IgD-negative memory B cell (primary cell): ENCODE data around the gene ATP1B3. TPM values are rescaled to one million over a fixed set of nuclear protein-coding genes. Genes with fewer than 3 reads are reported as not detected.
"Not testable (repeated sequence)": the region's sequence is repeated elsewhere in the genome, so short reads cannot be mapped to it uniquely, and the experiment has no call there.

Experiments
- H3K27ac Mint-ChIP-seq, 3 donors: one replicate each; pipeline ENCODE4 v1.8.0; 2020 to 2022; ENCODE audit warnings: mild to moderate bottlenecking in 3 of 3, mixed read lengths in 3 of 3, moderate library complexity in 1 of 3
- H3K27me3 Mint-ChIP-seq: one replicate; pipeline ENCODE4 v1.8.0; 2021; ENCODE audit warnings: mixed read lengths
- H3K36me3 Mint-ChIP-seq: one replicate; pipeline ENCODE4 v1.8.0; 2020; ENCODE audit warnings: mild to moderate bottlenecking, mixed read lengths
- H3K4me1 Mint-ChIP-seq, 3 donors: one replicate each; pipeline ENCODE4 v1.8.0; 2020 to 2022; ENCODE audit warnings: mixed read lengths in 3 of 3, mild to moderate bottlenecking in 1 of 3
- H3K4me3 Mint-ChIP-seq, 4 donors: one replicate each; pipeline ENCODE4 v1.8.0; 2020 to 2022; ENCODE audit warnings: mild to moderate bottlenecking in 4 of 4, mixed read lengths in 4 of 4, moderate library complexity in 3 of 4
- H3K9me3 Mint-ChIP-seq, 3 donors: one replicate each; pipeline ENCODE4 v1.8.0; 2020 to 2021; ENCODE audit warnings: mixed read lengths in 3 of 3, mild to moderate bottlenecking in 1 of 3
- polyA plus RNA-seq: library from polyadenylated mRNA; unstranded; fragments of 300-500 nt; fragmentation: Illumina TruSeq; gene quantifications from one replicate; pipeline ENCODE4 v1.2.3, GENCODE V29; 2021

Gene ATP1B3
- polyA plus RNA-seq, 1 donor from 2014 or later: 73.4 TPM

- Mint-ChIP-seq H3K4me3 (no peak overlapping the region), H3K4me1 (peaks cover 0 to 4% (median 3%) of the 10 kb centered on the region in 3 donors), H3K27me3 (no peaks in the 10 kb centered on the region), H3K9me3 (peaks cover 0 to 4% (median 0%) of the 10 kb centered on the region in 3 donors), H3K36me3 (peaks cover 19% of the 10 kb centered on the region), H3K27ac (peak overlapping the region in 1 of 3 donors; percentile 36)
Observed at GRCh38 chr3:141909408-141909807, 33.0 kb downstream of the ATP1B3 start.

GRCh38 chr3:141909986-141910385 is 33.5 kb downstream of the ATP1B3 start:
- Mint-ChIP-seq H3K36me3 (peaks cover 19% of the 10 kb centered on the region), H3K27ac (peak overlapping the region in 1 of 3 donors; percentile 36)
- not testable (repeated sequence) for H3K4me1 Mint-ChIP-seq, H3K4me3 Mint-ChIP-seq, H3K27me3 Mint-ChIP-seq, H3K9me3 Mint-ChIP-seq

DNA sequence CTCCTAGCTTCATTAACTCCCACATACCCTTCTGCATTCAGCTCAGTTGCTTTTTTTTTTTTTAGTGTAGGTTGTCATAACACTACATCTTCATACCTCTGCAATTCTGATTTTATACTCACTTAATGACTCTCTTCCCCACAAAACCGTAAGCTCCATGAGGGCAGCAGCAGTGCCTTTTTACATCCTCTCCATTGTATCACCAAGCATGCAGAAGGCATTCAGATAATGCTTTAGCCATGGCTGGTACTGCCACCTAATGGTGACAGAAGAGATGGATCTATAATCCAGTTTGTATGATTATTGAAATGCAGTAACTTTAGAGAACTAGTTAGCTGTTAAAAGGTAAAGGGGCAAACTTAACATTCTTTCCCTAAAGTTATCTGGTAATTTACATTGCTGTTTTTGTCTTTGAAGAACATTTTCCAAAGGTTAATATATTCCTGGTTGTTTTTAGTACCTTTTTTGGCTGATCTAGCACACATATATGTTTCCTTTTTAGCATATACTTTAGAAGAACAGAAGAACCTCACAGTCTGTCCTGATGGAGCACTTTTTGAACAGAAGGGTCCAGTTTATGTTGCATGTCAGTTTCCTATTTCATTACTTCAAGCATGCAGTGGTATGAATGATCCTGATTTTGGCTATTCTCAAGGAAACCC is 36.8 kb downstream of the ATP1B3 start:
- peak overlapping the region in 1 of 3 donors; percentile 25 for H3K27ac Mint-ChIP-seq
- H3K9me3 Mint-ChIP-seq: peaks cover 0 to 4% (median 0%) of the 10 kb centered on the region in 3 donors
- no peak overlapping the region for H3K4me3 Mint-ChIP-seq
- H3K4me1 Mint-ChIP-seq: peaks cover 0 to 4% (median 3%) of the 10 kb centered on the region in 3 donors
- H3K27me3 Mint-ChIP-seq: no peaks in the 10 kb centered on the region
- H3K36me3 Mint-ChIP-seq: peaks cover 19% of the 10 kb centered on the region

GRCh38 chr3:141914311-141914710 is 37.9 kb downstream of the ATP1B3 start:
- peaks cover 11% of the 10 kb centered on the region for H3K36me3 Mint-ChIP-seq
- peak overlapping the region in 1 of 3 donors; percentile 62 for H3K27ac Mint-ChIP-seq
- H3K4me1 Mint-ChIP-seq: peaks cover 0 to 4% (median 2%) of the 10 kb centered on the region in 3 donors
- H3K4me3 Mint-ChIP-seq: no peak overlapping the region
- H3K9me3 Mint-ChIP-seq: peaks cover 0 to 4% (median 0%) of the 10 kb centered on the region in 3 donors
- no peaks in the 10 kb centered on the region for H3K27me3 Mint-ChIP-seq

- Mint-ChIP-seq H3K36me3 (peaks cover 5% of the 10 kb centered on the region), H3K27me3 (no peaks in the 10 kb centered on the region), H3K4me3 (no peak overlapping the region), H3K9me3 (peaks cover 0 to 4% (median 0%) of the 10 kb centered on the region in 3 donors), H3K27ac (no peak overlapping the region), H3K4me1 (peaks cover 0 to 4% (median 0%) of the 10 kb centered on the region in 3 donors)
Observed at GRCh38 chr3:141915016-141915415, 38.6 kb downstream of the ATP1B3 start.

DNA sequence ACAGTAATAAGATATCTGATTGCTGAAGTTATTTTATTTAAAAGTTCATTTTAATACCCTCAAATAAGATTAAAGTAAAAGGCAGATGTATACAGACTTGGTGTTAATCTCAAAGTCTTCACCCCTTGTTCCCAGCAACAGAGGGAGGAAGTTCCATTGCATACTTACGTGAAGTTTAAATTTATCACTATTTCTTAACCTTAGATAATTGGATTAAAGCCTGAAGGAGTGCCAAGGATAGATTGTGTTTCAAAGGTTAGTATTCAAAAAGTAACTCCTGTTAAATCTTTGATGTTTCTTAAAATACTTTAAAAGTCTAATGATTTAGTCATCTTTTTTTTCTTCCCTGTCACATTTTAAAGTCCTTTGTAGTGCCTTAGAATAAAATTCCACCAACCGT is 39.3 kb downstream of the ATP1B3 start:
- H3K4me3 Mint-ChIP-seq: no peak overlapping the region
- H3K9me3 Mint-ChIP-seq: peaks cover 0 to 4% (median 0%) of the 10 kb centered on the region in 3 donors
- peaks cover 5% of the 10 kb centered on the region for H3K36me3 Mint-ChIP-seq
- H3K27ac Mint-ChIP-seq: no peak overlapping the region
- peaks cover 0 to 4% (median 0%) of the 10 kb centered on the region in 3 donors for H3K4me1 Mint-ChIP-seq
- no peaks in the 10 kb centered on the region for H3K27me3 Mint-ChIP-seq

- no peaks in the 10 kb centered on the region for H3K27me3 Mint-ChIP-seq
- H3K4me1 Mint-ChIP-seq: no peaks in the 10 kb centered on the region
- H3K36me3 Mint-ChIP-seq: peaks cover 17% of the 10 kb centered on the region
- no peaks in the 10 kb centered on the region for H3K9me3 Mint-ChIP-seq
- H3K4me3 Mint-ChIP-seq: no peak overlapping the region
- H3K27ac Mint-ChIP-seq: no peak overlapping the region
Observed at GRCh38 chr3:141920701-141921100, 44.3 kb downstream of the ATP1B3 start.

DNA sequence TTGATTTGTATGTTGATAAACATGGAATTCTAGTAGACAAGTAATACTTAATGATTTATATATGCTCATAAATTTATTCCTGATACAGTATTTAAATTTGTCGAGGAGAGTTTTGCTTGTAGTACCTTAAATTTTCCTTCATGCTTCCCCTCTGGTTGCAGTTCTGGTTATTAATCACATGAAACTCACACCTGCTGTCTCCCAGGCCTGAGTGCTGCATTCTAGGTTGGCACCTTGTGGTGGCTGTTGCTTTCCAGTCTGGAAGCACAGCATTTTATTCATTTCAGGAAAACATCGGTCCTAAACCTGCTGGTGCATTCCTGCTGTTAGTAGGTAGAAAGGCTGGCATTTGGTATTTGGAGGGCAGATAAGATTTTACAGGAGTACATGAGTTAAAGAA is 44.9 kb downstream of the ATP1B3 start:
- no peak overlapping the region for H3K4me3 Mint-ChIP-seq
- H3K27ac Mint-ChIP-seq: peak overlapping the region in 1 of 3 donors; percentile 90
- no peaks in the 10 kb centered on the region for H3K9me3 Mint-ChIP-seq
- H3K27me3 Mint-ChIP-seq: no peaks in the 10 kb centered on the region
- peaks cover 20% of the 10 kb centered on the region for H3K36me3 Mint-ChIP-seq
- no peaks in the 10 kb centered on the region for H3K4me1 Mint-ChIP-seq

- H3K36me3 Mint-ChIP-seq: peaks cover 22% of the 10 kb centered on the region
- not testable (repeated sequence) for H3K27ac Mint-ChIP-seq, H3K27me3 Mint-ChIP-seq, H3K9me3 Mint-ChIP-seq, H3K4me3 Mint-ChIP-seq, H3K4me1 Mint-ChIP-seq
Observed at GRCh38 chr3:141925677-141926076, 49.2 kb downstream of the ATP1B3 start.

DNA sequence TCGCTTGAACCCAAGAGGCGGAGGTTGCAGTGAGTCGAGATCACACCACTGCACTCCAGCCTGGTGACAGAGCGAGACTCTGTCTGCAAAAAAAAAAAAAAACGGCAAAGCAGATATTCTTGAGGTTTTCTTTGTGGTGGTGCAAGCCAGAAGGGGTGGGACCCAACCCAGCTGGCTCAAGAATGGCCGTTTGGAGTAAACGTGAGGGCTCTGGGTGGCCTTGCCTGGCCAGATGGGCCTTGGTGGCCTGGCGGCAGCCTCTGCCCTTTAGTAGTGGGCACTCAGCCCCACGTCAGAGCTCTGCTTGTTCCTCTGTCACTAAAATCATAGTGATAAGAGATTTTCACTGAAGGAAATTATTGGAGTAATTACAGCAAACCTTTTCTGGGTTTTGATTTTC is 50.5 kb downstream of the ATP1B3 start:
- no peaks in the 10 kb centered on the region for H3K9me3 Mint-ChIP-seq
- H3K27ac Mint-ChIP-seq: no peak overlapping the region
- H3K27me3 Mint-ChIP-seq: no peaks in the 10 kb centered on the region
- peak overlapping the region in 1 of 4 donors; percentile 28 for H3K4me3 Mint-ChIP-seq
- H3K36me3 Mint-ChIP-seq: peaks cover 19% of the 10 kb centered on the region
- no peaks in the 10 kb centered on the region for H3K4me1 Mint-ChIP-seq

DNA sequence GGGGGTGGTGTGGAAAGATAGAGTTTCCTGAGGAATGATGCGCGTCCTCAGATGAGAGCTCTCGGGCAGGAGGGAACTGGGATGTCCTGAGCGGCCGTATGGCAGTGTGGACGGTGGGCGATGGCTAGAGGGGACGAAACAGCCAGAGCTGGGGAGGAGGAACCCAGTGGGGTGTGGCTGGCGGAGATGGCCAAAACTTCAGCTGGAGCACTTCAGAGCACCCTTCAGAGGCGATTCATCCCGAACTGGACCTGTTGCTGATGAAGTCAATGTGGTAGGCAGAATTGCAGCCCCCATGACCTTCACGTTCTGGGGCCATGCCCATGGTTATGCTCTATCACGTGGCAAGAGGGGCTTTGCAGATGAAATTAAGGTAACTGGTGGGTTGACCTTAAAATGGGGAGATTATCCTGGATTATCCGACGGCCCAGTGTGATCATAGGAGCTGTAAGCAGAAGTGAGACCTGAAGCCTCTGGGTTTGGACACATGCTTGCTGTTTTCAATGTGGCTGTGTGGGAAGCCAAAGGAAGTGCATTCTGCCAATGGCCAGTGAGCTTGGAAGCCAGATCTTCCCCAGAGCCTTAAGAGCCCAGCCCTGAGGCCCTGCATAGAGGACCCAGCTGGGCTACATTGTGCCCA is 52.3 kb downstream of the ATP1B3 start:
- no peak overlapping the region for H3K27ac Mint-ChIP-seq
- no peaks in the 10 kb centered on the region for H3K27me3 Mint-ChIP-seq
- no peak overlapping the region for H3K4me3 Mint-ChIP-seq
- peaks cover 13% of the 10 kb centered on the region for H3K36me3 Mint-ChIP-seq
- H3K4me1 Mint-ChIP-seq: no peaks in the 10 kb centered on the region
- H3K9me3 Mint-ChIP-seq: no peaks in the 10 kb centered on the region

DNA sequence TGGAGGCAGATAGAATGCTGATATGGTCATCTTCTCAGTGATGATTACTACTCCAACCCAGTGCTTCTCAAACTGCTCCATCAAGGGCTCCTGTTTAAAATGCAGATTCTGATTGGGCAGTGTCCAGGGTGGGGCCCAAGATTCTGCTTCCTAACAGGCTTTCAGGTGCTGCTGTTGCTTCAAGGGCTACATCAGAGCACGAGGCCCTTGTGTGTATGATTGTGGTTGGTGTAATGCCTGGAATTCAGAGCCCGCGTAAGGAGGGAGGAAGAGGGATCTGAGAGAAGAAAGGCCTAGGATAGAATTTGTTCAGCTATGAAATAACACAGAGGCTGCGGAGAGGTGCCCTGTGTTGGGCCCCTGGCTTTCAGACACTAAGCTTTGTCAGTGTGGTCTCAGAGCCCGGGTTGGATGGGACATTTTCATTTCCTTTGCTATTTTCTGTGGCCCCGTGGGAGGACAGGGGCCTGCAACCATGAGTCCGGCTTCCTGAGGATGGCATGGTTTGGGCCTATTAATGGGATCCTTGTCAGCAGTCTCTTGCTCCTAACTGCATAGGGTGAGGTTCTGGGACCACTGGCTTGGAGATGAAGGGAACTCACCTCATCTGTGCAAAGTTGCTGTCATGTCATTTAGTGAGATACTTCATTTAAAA is 53.0 kb downstream of the ATP1B3 start:
- Mint-ChIP-seq H3K27ac (no peak overlapping the region), H3K9me3 (no peaks in the 10 kb centered on the region), H3K4me1 (no peaks in the 10 kb centered on the region), H3K36me3 (peaks cover 11% of the 10 kb centered on the region), H3K27me3 (no peaks in the 10 kb centered on the region), H3K4me3 (no peak overlapping the region)

DNA sequence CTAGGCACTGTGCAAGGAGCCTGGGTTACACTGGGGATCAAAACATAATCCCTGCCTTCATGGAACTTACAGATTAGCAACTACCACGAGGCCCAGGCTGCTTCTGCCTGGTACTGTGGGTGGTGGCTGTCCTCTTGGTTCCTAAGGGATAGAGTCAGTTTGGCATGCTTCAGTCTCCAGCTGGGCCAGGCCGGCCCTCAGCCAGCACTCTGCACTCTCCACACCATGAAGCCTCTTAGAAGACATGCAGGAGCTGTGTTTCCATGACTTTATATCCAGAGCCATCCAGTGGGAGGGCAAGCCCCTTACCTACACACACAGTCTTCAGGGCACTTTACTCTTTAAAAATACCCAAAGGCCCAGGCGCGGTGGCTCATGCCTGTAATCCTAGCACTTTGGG is 54.4 kb downstream of the ATP1B3 start:
- Mint-ChIP-seq H3K27me3 (no peaks in the 10 kb centered on the region), H3K4me3 (no peak overlapping the region), H3K36me3 (peaks cover 6% of the 10 kb centered on the region), H3K27ac (no peak overlapping the region), H3K4me1 (no peaks in the 10 kb centered on the region), H3K9me3 (no peaks in the 10 kb centered on the region)

DNA sequence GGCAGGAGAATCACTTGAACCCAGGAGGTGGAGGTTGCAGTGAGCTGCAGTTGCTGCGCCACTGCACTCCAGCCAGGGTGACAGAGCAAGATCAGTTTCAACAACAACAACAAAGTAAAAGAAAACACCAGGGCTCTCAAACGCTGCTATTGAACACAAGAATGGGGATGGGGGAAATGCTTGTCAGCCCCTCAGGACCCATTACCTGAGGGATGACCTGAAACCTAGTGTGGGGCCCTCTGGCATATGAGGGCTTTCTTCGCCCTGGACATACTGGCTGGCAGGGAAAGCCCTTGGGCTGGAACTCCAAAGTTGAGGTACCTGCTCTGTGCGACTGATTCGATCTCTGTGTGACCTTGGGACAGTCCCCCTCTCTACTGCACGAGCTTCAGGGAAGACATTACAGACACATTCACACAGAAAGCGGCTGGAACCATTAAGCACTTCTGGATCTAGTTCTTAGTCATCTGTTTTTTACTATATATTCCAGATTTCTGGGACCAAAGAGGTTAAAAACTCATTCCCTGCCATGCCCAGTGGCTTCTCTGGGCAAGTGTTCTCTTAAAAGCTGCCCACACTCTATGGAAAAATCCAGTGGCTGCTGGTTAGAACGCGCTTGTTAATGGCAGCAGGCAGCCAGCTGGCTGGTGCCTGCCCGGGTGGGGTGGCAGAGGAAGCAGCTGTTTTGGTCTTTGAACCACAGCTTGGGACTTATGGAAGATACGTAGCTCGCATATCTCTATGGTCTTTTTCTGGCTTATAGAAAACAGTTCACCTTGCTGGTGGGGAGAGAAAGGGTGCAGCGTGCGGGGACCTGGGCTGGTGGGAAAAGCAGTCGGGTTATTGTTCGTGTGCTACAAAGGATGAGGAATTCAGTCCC is 57.2 kb downstream of the ATP1B3 start:
- Mint-ChIP-seq H3K27ac (no peak overlapping the region), H3K9me3 (no peaks in the 10 kb centered on the region), H3K4me1 (no peaks in the 10 kb centered on the region), H3K27me3 (no peaks in the 10 kb centered on the region), H3K36me3 (no peaks in the 10 kb centered on the region), H3K4me3 (no peak overlapping the region)

GRCh38 chr3:141934354-141934753 is 57.9 kb downstream of the ATP1B3 start:
- H3K4me3 Mint-ChIP-seq: no peak overlapping the region
- no peaks in the 10 kb centered on the region for H3K9me3 Mint-ChIP-seq
- no peaks in the 10 kb centered on the region for H3K36me3 Mint-ChIP-seq
- H3K27ac Mint-ChIP-seq: no peak overlapping the region
- no peaks in the 10 kb centered on the region for H3K27me3 Mint-ChIP-seq
- no peaks in the 10 kb centered on the region for H3K4me1 Mint-ChIP-seq
